GM18505 (cell line): ENCODE measurements around the gene INMT.

Source experiments
- ATAC-seq: cut with Tn5 transposase; IDR thresholded peaks from one replicate; pipeline ENCODE4 v1.9.1; 2021; ENCODE audit not compliant: unreplicated experiment
- POLR2A ChIP-seq: IDR thresholded peaks from 4 replicates; pipeline ENCODE4 v1.6.1; 2011; ENCODE audit warnings: borderline replicate concordance; ENCODE audit not compliant: insufficient read depth, insufficient read length; ENCODE audit errors: extremely low read depth

Gene INMT

GRCh38 chr7:30734497-30734896 is 17.4 kb upstream of the INMT start:
- no peak for TF ChIP-seq POLR2A
- no peak for ATAC-seq

- TF ChIP-seq POLR2A = no peak
- ATAC-seq = no peak
Measured at GRCh38 chr7:30735631-30736030, 16.3 kb upstream of the INMT start.

GRCh38 chr7:30736291-30736690 is 15.6 kb upstream of the INMT start:
- no peak for TF ChIP-seq POLR2A
- ATAC-seq = no peak

GRCh38 chr7:30738026-30738915 is 13.7 kb upstream of the INMT start:
- TF ChIP-seq POLR2A = no peak
- ATAC-seq = no peak

GRCh38 chr7:30739691-30740090 is 12.2 kb upstream of the INMT start:
- no peak for TF ChIP-seq POLR2A
- ATAC-seq = no peak

GRCh38 chr7:30740417-30741181 is 11.3 kb upstream of the INMT start:
- ATAC-seq = no peak
- TF ChIP-seq POLR2A = no peak

GRCh38 chr7:30741289-30741688 is 10.6 kb upstream of the INMT start:
- no peak for ATAC-seq
- no peak for TF ChIP-seq POLR2A

GRCh38 chr7:30743371-30744074 is 8.4 kb upstream of the INMT start:
- TF ChIP-seq POLR2A = no peak
- ATAC-seq = no peak

- no peak for TF ChIP-seq POLR2A
- no peak for ATAC-seq
Measured at GRCh38 chr7:30744075-30744417, 7.9 kb upstream of the INMT start.

GRCh38 chr7:30745261-30745941 is 6.5 kb upstream of the INMT start:
- TF ChIP-seq POLR2A = no peak
- no peak for ATAC-seq

GRCh38 chr7:30750010-30750409 is 1.9 kb upstream of the INMT start:
- no peak for ATAC-seq
- TF ChIP-seq POLR2A = no peak

GRCh38 chr7:30750683-30751650 is 968 bp upstream of the INMT start:
- ATAC-seq = no peak
- TF ChIP-seq POLR2A = no peak
